Heart right ventricle (tissue), 16 donors: ENCODE data around the gene PHACTR3. TPM values are rescaled to one million over a fixed set of nuclear protein-coding genes. Genes with fewer than 3 reads are reported as not detected.

Experiments used
- ATAC-seq, 8 donors: fragments of 200-7000 bp; cut with Tn5 transposase; one replicate each; pipeline ENCODE4 v1.9.1; 2020; ENCODE audit warnings: mild to moderate bottlenecking in 8 of 8, moderate library complexity in 8 of 8, moderate number of reproducible peaks in 1 of 8
- DNase-seq, 2 donors: peaks; one replicate each; pipeline ENCODE4 v3.0.0-alpha.2; 2020
- H3K27ac ChIP-seq, 10 donors: fragments of 200-600 bp; sonication (generic) in 2 of 10; one replicate each; pipeline versions ENCODE4 v1.5.0 to v1.8.0; 2020 to 2022; ENCODE audit warnings: mild to moderate bottlenecking in 3 of 10
- H3K27me3 ChIP-seq, 7 donors: fragments of 200-600 bp; one replicate each; pipeline ENCODE4 v1.8.0; 2021 to 2022; ENCODE audit warnings: mild to moderate bottlenecking in 2 of 7
- H3K36me3 ChIP-seq, 9 donors: fragments of 200-600 bp; sonication (generic) in 1 of 9; one replicate each; pipeline versions ENCODE4 v1.5.0 to v1.8.0; 2020 to 2022; ENCODE audit warnings: mild to moderate bottlenecking in 2 of 9
- H3K4me1 ChIP-seq, 9 donors: fragments of 200-600 bp; sonication (generic) in 1 of 9; one replicate each; pipeline versions ENCODE4 v1.5.0 to v1.8.0; 2020 to 2022; ENCODE audit warnings: mild to moderate bottlenecking in 4 of 9
- H3K4me3 ChIP-seq, 10 donors: fragments of 200-600 bp; sonication (generic) in 2 of 10; one replicate each; pipeline versions ENCODE4 v1.5.0 to v1.8.0; 2020 to 2022; ENCODE audit warnings: mild to moderate bottlenecking in 7 of 10, moderate library complexity in 2 of 10
- H3K9me3 ChIP-seq, 11 donors: fragments of 200-600 bp in 10 of 11; sonication (generic) in 2 of 11; one replicate each; pipeline versions ENCODE4 v1.5.0 to v1.8.0; 2013 to 2022; ENCODE audit warnings: mild to moderate bottlenecking in 2 of 11, control low read depth in 1 of 11, moderate library complexity in 1 of 11
- CTCF ChIP-seq, 9 donors: fragments of 200-600 bp; sonication (generic) in 2 of 9; IDR thresholded peaks; one replicate each; pipeline versions ENCODE4 v1.5.0 to v1.8.0; 2021 to 2022; ENCODE audit warnings: antibody characterized with exemption in 9 of 9, mild to moderate bottlenecking in 5 of 9, moderate library complexity in 1 of 9
- WGBS, 2 donors: extraction: QIAGEN DNeasy Blood & Tissue Kit; methylation state at CpG; one replicate each; pipeline ENCODE4 v1.1.7; 2013; ENCODE audit warnings: inconsistent platforms in 1 of 2; 5-methylcytosine and 5-hydroxymethylcytosine counted together
- intact Hi-C, 10 donors: fragments of 100-400 bp; cut with DNase I; formaldehyde crosslinking; loops; one replicate each; pipeline versions ENCODE4 v1.11.1 to v1.14.2; 2022
- polyA plus RNA-seq, 2 donors: library from polyadenylated mRNA; stranded (reverse); fragments of 200-250 nt; gene quantifications; one replicate each; pipeline ENCODE4 v1.2.3, GENCODE V29; 2013
- total RNA-seq, 10 donors: library from RNA; stranded (reverse); fragmentation: NEBNext Ultra II Directional in 3 of 10; extraction: Animal tissue kit (Norgen Biotek cat#: 25700) in 3 of 10; gene quantifications; one replicate each; pipeline versions ENCODE4 v1.2.1 to v1.2.4, GENCODE V29; 2021 to 2023
- donor health status: Arrhythmogenic right ventricular cardiomyopathy.
- donor health status: ischemic (EF 13 %, LVEDD 7.1; RV severe dilation, severe dysfunction).
- donor health status: healthy with polysubstance abuse.
- donor health status: DM: no; HTN: yes; CAD: no.
- donor health status: DM: no; HTN: no; CAD: no.
- donor health status: ischemic (EF 25% LVEDD 6.9; RV normal size, moderate dysfunction).
- donor health status: ischemic (EF 25% LVEDD 5.7; RV mildly dilated, moderate dysfunction).
- donor health status: healthy.
- donor health status: DM: yes; HTN: yes; CAD: no.
- donor health status: Ischemic cardiomyopathy.
- donor health status: ischemic (EF 35%, LVEDD 5.7; RV mildly dilated, moderate dysfunction).
- donor health status: nonischemic (EF 11% LVEDD 7.7; RV severe dilation, severe dysfunction).
- donor health status: DM: yes; HTN: yes; CAD: no.
- donor health status: PGD.
- donor health status: ischemic (EF 29% LVEDD 5.4; RV normal size, mild dysfunction).
- donor health status: nonischemic (EF 23%, LVEDD 6.1; RV moderate dilation, normal function).

PHACTR3 gene
- total and polyA plus RNA-seq, 12 donors, result 0.51 to 24.1 (median 3.7) TPM

GRCh38 chr20:59724457-59725366 lies 120.4 kb downstream of the PHACTR3 start:
- peaks cover 0 to 86% (median 18%) of the 10 kb centered on the region in 7 donors for H3K27me3 ChIP-seq
- H3K4me1 ChIP-seq, result peaks cover 0 to 24% (median 0%) of the 10 kb centered on the region in 9 donors
- no peak overlapping the region for H3K4me3 ChIP-seq
- no peaks in the 10 kb centered on the region for H3K36me3 ChIP-seq
- H3K27ac ChIP-seq, result no peak overlapping the region
- WGBS, 2 donors, result 56 to 64% methylated on average over 10 of the region's 10 CpGs
- intact Hi-C loops, result no loop called here
- DNase-seq (no peak), ATAC-seq (peak in 1 of 8 donors; percentile 39)
- H3K9me3 ChIP-seq, result no peaks in the 10 kb centered on the region
- TF ChIP-seq CTCF (IDR thresholded peaks at IDR 0.05), result no peak

GRCh38 chr20:59725476-59726280 lies 121.3 kb downstream of the PHACTR3 start:
- ATAC-seq, result no peak
- intact Hi-C loops, result no loop called here
- no peak overlapping the region for H3K27ac ChIP-seq
- H3K36me3 ChIP-seq, result no peaks in the 10 kb centered on the region
- H3K27me3 ChIP-seq, result peaks cover 0 to 86% (median 17%) of the 10 kb centered on the region in 7 donors
- peaks cover 0 to 24% (median 0%) of the 10 kb centered on the region in 9 donors for H3K4me1 ChIP-seq
- WGBS, 2 donors, result 82 to 89% methylated on average over 8 of the region's 8 CpGs
- no peak overlapping the region for H3K4me3 ChIP-seq
- TF ChIP-seq CTCF (IDR thresholded peaks at IDR 0.05), result no peak
- DNase-seq, result no peak
- H3K9me3 ChIP-seq, result no peaks in the 10 kb centered on the region

GRCh38 chr20:59726281-59726595 lies 121.9 kb downstream of the PHACTR3 start:
- H3K27ac ChIP-seq, result no peak overlapping the region
- H3K36me3 ChIP-seq, result no peaks in the 10 kb centered on the region
- DNase-seq (no peak), ATAC-seq (no peak)
- no peak overlapping the region for H3K4me3 ChIP-seq
- peaks cover 0 to 24% (median 0%) of the 10 kb centered on the region in 9 donors for H3K4me1 ChIP-seq
- 75 to 82% methylated on average over 3 of the region's 3 CpGs for WGBS, 2 donors
- peaks cover 0 to 3% (median 0%) of the 10 kb centered on the region in 11 donors for H3K9me3 ChIP-seq
- intact Hi-C loops, result no loop called here
- peaks cover 0 to 86% (median 14%) of the 10 kb centered on the region in 7 donors for H3K27me3 ChIP-seq
- TF ChIP-seq CTCF (IDR thresholded peaks at IDR 0.05), result no peak

GRCh38 chr20:59728722-59729430 lies 124.5 kb downstream of the PHACTR3 start:
- intact Hi-C loops, result no loop called here
- H3K27me3 ChIP-seq, result peaks cover 0 to 97% (median 14%) of the 10 kb centered on the region in 7 donors
- H3K9me3 ChIP-seq, result peaks cover 0 to 3% (median 0%) of the 10 kb centered on the region in 11 donors
- no peak for TF ChIP-seq CTCF (IDR thresholded peaks at IDR 0.05)
- ATAC-seq (no peak), DNase-seq (no peak)
- WGBS, 2 donors, result 90 to 96% methylated on average over 13 of the region's 13 CpGs
- no peaks in the 10 kb centered on the region for H3K36me3 ChIP-seq
- H3K4me3 ChIP-seq, result no peak overlapping the region
- peaks cover 0 to 2% (median 0%) of the 10 kb centered on the region in 9 donors for H3K4me1 ChIP-seq
- no peak overlapping the region for H3K27ac ChIP-seq
